Subcutaneous adipose tissue (tissue), 4 donors: ENCODE results near the gene TMOD2. TPM values are rescaled to one million over a fixed set of nuclear protein-coding genes. Genes with fewer than 3 reads are reported as not detected.

Source experiments
- CTCF ChIP-seq: fragments of 450-650 bp; IDR thresholded peaks from one replicate; pipeline ENCODE4 v1.5.1; 2016; ENCODE audit warnings: low read depth, mild to moderate bottlenecking, control low read depth, antibody characterized with exemption, moderate library complexity
- total RNA-seq, 4 donors: library from RNA; depleted of rRNA; stranded (reverse); fragments of >200 nt; gene quantifications; one replicate each; pipeline ENCODE4 v1.1.0, GENCODE V29; 2016

TMOD2 gene
- total RNA-seq, 4 donors from 2014 or later, result 7.9 to 12.4 (median 11.2) TPM

GRCh38 chr15:51806123-51806522 lies 54.7 kb downstream of the TMOD2 start:
- TF ChIP-seq CTCF, result no peak

GRCh38 chr15:51809457-51809856 lies 58.1 kb downstream of the TMOD2 start:
- no peak for TF ChIP-seq CTCF

GRCh38 chr15:51812598-51812997 lies 61.2 kb downstream of the TMOD2 start:
- no peak for TF ChIP-seq CTCF

- TF ChIP-seq CTCF, result no peak
Measured at GRCh38 chr15:51814606-51815005, 63.2 kb downstream of the TMOD2 start.

- TF ChIP-seq CTCF, result no peak
Measured at GRCh38 chr15:51816611-51817010, 65.2 kb downstream of the TMOD2 start.

GRCh38 chr15:51818150-51818549 lies 66.8 kb downstream of the TMOD2 start:
- TF ChIP-seq CTCF, result no peak

- TF ChIP-seq CTCF, result no peak
Measured at GRCh38 chr15:51825698-51826097, 74.3 kb downstream of the TMOD2 start.
